GM12872 (cell line): Measurements from ENCODE around the gene PRKAG3.

Experiments
- CTCF ChIP-seq: IDR thresholded peaks from 3 replicates; pipeline ENCODE4 v1.5.1; 2011; ENCODE audit warnings: low read depth, mild to moderate bottlenecking, low read length, moderate library complexity; ENCODE audit not compliant: insufficient read depth

PRKAG3 gene

GRCh38 chr2:218831378-218831990 lies at the start of gene PRKAG3:
Gene PRKAG3, minus strand, starts transcription at chr2:218831803.
- TF ChIP-seq CTCF: no peak

GRCh38 chr2:218880859-218881594 lies 49.4 kb upstream of the PRKAG3 start:
- no peak for TF ChIP-seq CTCF

- no peak for TF ChIP-seq CTCF
Measured at GRCh38 chr2:218880102-218880858, 48.7 kb upstream of the PRKAG3 start, which contains the start of gene WNT10A. Gene WNT10A, plus strand, starts transcription at chr2:218880852. Its CDS starts 144 bp downstream, at chr2:218880996.

DNA sequence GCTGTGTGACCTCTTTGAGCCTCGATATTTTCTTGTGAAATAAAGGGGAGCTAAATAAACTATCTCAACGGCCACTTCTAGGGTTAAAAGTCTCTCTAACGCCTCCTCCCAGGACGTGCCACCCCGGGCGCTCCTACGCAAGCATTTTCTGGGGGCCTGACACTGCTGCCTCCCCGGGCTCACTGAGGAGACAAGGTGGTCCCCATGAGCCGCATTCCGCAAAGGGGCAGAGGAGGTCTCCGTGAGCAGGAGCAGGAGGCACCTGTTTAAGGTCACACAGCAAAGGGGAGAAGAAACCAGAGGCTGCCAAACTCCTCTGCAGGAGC lies 48.1 kb upstream of the PRKAG3 start:
- no peak for TF ChIP-seq CTCF

- TF ChIP-seq CTCF: no peak
Measured at GRCh38 chr2:218878926-218879761, 47.5 kb upstream of the PRKAG3 start.

- TF ChIP-seq CTCF: no peak
Measured at GRCh38 chr2:218878486-218878885, 46.9 kb upstream of the PRKAG3 start.
